DMS53 (cell line): ENCODE data around the gene COLEC11.

ENCODE experiments used
- DNase-seq: peaks from one replicate; lab custom pipeline; 2025; lab: John Stamatoyannopoulos, UW

COLEC11 gene

GRCh38 chr2:3654531-3655225 is 59.8 kb downstream of the COLEC11 start:
- DNase-seq, result no peak

- DNase-seq, result no peak
These were observed 61.2 kb downstream of the COLEC11 start for GRCh38 chr2:3655871-3656761.

GRCh38 chr2:3656762-3657721 is 62.1 kb downstream of the COLEC11 start:
- peak; percentile 76 for DNase-seq

GRCh38 chr2:3657881-3658280 is 63.0 kb downstream of the COLEC11 start, which contains the start of gene ALLC:
ALLC (plus strand) TSS chr2:3658200; CDS start chr2:3671158, 12,958 bp downstream.
- no peak for DNase-seq

GRCh38 chr2:3659447-3660432 is 64.8 kb downstream of the COLEC11 start:
- DNase-seq, result no peak

- peak; percentile 25 for DNase-seq
These were observed 65.7 kb downstream of the COLEC11 start for GRCh38 chr2:3660640-3661039.

GRCh38 chr2:3661149-3661660 is 66.3 kb downstream of the COLEC11 start:
- DNase-seq, result no peak

GRCh38 chr2:3662239-3662638 is 67.3 kb downstream of the COLEC11 start:
- no peak for DNase-seq

GRCh38 chr2:3664118-3664517 is 69.2 kb downstream of the COLEC11 start:
- DNase-seq, result no peak

- DNase-seq, result peak; percentile 36
These were observed 70.0 kb downstream of the COLEC11 start for GRCh38 chr2:3664925-3665324.

GRCh38 chr2:3665886-3666612 is 71.1 kb downstream of the COLEC11 start:
- no peak for DNase-seq

- peak; percentile 33 for DNase-seq
These were observed 71.7 kb downstream of the COLEC11 start for GRCh38 chr2:3666613-3666975.

GRCh38 chr2:3667151-3667631 is 72.3 kb downstream of the COLEC11 start:
- peak; percentile 87 for DNase-seq

GRCh38 chr2:3669656-3670055 is 74.7 kb downstream of the COLEC11 start:
- no peak for DNase-seq

GRCh38 chr2:3670376-3670775 is 75.5 kb downstream of the COLEC11 start:
- DNase-seq, result no peak

GRCh38 chr2:3670941-3671340 is 76.0 kb downstream of the COLEC11 start:
- no peak for DNase-seq

- DNase-seq, result no peak
These were observed 78.2 kb downstream of the COLEC11 start for GRCh38 chr2:3672861-3673678.

GRCh38 chr2:3674066-3674845 is 79.3 kb downstream of the COLEC11 start:
- no peak for DNase-seq
